ENCODE results near the gene TFCP2L1.
"Not testable (repeated sequence)": the region's sequence is repeated elsewhere in the genome, so short reads cannot be mapped to it uniquely, and the experiment has no call there.

Gene TFCP2L1

DNA sequence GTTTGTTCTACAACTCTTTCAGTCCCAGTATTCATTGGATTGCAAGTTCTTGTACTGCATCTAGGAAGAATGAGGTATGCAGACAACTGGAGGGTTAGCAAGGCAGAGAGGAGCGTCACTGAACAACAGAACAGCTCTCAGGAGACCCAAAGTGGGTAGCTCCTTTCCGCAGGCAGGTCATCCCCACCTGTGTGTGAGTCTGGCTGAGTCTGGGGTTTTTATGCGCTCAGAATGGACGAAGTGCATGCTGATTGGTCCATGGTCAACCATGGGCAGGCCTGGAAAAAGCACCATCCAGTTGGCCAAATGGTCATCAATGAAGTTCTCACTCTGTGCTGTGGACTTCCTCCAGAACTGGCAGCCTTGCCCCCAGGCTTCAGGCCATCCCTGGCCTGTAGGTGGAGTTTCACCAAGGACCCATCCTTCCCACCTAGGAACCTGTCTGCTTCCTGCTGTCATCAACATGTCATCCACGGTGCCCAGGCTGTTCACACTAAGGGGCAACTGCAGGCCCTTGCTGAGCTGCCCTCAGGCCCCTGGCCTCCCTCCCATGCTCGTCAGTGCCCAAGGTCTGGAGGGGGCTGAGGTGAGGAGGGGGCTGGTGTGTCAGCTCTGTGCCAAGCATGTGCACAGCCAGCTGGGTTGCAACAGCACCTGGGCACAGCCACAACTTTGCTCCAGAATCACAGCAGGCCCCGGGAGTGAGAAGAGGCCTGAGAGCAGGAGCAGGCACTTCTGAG, 11.1 kb upstream of the TFCP2L1 start:
- no peak for DNase-seq

DNA sequence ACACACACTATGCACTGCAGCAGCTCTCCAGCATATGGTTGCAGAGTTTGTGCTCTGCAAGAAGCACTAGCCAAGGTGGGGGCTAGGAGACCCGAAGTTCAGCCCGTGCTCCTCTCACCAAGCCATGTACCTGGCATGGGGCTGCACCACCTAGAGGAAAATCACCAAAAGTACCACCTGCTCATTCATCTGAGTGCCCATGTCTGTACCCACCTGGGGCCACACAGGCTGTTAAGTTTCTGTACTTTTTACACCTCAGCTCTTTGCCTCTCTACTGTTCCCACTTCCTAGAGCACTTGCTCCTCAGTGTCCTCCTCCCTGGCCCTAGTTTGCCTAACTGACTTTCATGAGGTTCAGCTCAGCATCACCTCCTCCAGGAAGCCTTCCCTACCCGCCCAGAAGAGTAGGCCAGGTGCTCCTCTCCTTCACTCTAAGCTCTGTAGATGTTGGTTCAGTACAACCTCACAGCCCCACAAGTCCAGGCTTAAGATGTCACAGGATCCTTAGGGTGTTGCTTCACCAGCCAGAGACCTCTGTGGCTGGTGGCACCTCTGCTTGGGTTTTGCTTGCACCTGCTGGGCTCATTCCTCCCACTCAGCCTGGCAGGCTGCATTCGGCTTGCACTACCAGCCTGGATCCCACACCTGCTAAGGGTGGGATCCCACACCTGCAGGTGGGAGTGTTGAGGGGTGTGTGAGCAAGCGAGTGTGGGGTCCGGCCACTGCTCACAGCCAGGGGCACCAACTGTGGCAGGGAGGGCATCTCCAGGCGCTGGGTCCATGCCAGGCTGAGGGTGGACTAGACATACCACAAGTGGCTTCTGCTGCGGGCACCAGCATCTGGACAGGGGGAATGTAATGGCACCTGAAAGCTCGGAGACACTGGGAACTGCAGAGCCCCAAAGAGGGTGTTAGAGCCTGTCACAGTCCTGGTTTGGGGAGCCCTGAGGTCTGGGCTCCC, 10.2 kb upstream of the TFCP2L1 start:
- DNase-seq, result no peak

GRCh38 chr2:121293450-121294325, 8.7 kb upstream of the TFCP2L1 start:
- DNase-seq, result no peak

- DNase-seq, result no peak
These were observed 6.2 kb upstream of the TFCP2L1 start for GRCh38 chr2:121291251-121291580.

DNA sequence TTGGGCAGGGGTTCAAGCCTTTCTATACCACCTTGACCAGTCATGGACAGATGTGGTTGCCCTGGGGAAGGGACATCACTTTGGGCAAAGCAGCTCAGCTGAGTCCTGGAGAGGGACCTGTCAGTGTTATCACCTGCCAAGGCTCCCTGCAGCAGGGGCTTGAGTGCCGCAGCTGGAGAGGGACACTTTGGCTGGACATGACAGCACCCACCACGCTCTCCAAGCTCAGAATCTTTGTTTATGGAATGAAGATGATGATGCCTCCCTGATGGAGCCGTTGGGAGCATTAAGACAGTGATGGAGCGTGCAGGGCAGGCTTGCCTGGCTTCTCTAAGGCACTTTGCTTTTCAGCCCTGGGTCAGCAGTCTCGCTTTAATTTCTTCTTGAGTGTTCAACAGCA, 4.3 kb upstream of the TFCP2L1 start:
- no peak for DNase-seq

- DNase-seq, result no peak
These were observed 3.6 kb upstream of the TFCP2L1 start for GRCh38 chr2:121288454-121289231.

DNA sequence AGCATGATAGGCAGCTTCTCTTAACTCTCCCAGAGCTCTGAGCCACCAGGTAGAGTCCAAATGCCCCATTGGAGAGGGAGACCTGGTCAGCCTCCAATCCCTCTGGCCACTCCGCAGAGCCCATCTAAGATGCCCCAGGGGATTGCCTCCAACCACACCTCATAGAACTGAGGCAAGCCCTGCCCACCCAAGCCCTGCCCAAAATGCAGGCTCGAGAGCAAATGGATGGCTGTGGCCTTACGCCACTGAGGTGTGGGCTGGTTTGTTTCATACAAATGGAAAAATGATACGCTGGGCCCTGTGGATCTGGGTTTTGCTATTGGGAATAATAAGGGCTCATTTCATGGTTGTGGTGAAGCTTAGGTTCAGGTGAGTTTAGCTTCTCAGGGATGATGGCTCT, 3.0 kb upstream of the TFCP2L1 start:
- DNase-seq, result no peak

GRCh38 chr2:121287146-121287798, 2.3 kb upstream of the TFCP2L1 start:
- no peak for DNase-seq

DNA sequence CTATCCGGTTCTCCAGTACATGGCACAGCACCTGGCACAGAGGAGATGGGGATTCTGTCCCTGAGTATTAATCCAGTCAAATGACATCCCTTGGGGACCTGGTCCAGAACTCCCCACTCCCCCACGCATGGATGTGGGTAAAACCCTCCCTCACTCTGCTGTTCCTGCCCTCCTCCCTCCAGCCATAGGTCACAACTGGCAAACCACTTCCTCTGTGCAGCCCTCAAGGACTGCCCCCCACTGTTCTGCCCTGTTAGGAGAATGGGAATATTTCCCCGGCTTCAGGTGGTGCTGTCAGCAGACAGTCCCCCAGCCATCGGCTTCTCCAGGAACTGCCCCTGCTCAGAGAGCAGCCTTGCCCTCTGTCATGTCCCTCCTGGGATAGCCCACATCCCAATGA, 1.5 kb upstream of the TFCP2L1 start:
- DNase-seq, result no peak

DNA sequence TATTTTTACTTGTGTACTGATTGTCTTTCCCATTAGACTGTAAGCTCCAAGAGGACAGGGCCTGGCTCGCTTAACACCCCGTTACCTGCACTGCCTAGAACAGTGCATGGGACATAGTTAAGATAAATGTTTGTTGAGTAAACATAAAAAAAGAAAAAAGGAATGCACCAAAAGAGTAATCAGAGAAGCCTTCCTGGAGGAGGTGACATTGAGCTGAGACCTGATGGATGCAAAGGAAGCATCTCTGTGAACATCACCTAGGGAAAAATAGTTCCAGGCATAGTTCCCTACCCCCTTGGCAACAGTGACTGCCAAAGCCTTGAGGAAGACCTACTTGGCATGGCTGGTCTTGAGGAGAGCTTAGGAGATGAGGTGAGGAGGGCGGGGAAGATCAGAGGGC, 924 bp upstream of the TFCP2L1 start:
- DNase-seq, result no peak

GRCh38 chr2:121283670-121284462, 1.1 kb downstream of the TFCP2L1 start:
- DNase-seq, result no peak

GRCh38 chr2:121282800-121283385, 2.1 kb downstream of the TFCP2L1 start:
- DNase-seq, result no peak

- no peak for DNase-seq
These were observed 3.3 kb downstream of the TFCP2L1 start for GRCh38 chr2:121281694-121282093.

DNA sequence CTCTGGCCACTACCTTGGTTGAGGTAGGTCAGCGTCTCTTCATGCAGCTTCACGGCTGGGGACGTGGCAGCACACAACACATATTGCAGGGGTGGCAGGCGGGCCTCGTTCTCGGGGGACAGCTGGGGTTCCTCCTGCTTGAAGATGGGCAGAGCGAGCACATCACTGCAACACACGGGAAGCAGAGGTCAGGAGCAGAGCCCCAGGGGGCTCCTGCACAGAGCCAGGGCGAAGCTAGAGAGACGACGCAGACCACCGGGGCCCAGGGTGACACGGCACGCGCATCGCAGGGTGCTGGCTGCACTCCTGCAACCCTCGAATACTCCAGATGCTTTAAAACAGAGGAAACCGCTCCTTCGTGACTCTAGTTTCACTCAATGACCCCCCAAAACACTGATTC, 3.9 kb downstream of the TFCP2L1 start:
- DNase-seq, result no peak

DNA sequence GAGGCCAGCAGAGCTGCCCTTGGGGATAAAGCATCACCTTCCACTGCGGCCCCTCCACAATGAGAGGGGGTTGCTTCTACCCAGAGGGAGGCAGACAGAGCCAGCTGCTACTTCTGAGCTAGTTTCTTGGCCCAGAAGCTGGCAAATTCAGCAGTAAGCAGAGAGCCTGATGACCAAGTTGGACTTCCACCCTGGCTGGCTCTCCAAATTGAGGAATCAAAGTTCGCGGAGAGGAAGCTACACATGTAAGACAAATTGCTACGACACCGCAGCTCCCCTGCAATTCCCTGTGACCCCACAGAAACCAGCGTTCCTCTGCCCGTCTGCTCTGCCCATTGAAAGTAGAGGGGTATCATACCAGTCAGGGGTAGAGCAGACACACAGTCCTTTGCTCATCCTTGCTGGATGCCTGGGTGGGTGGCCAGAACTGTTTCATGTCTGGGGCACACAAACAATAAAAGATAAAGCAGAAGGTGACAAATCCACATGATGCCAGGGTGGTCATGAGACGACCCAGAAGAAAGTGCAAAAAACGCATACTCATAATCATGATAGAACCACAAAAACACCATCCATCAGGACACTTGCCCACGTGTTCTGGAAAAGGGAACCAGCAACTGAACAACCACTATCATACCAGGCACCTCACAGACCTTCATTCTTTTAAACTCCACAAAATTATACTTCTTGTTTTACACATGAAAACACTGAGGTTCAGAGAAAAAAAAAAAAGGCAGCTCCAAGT, 5.4 kb downstream of the TFCP2L1 start:
- DNase-seq, result no peak

- DNase-seq, result no peak
These were observed 8.7 kb downstream of the TFCP2L1 start for GRCh38 chr2:121276341-121276740.

GRCh38 chr2:121273116-121273515, 11.9 kb downstream of the TFCP2L1 start:
- peak; percentile 76 for DNase-seq

DNA sequence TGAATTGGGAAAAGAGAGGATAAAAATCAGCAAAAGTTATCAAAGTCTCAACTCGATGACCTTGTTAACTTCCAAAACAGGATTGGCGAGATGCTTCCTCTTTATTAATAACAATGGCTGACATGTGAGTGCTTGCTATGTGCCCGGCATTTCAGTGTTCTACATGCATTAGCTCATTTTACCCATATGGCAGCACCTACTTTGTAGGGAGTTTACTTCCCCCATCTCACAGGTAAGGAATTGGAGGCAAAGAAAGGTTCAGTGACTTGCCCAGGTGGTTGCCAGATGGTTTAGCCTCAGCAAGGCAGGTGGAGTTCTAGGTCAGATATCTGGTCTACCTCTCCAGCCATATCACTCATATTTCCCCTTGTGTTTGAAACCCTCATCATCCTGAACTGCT, 12.4 kb downstream of the TFCP2L1 start:
- no peak for DNase-seq

GRCh38 chr2:121269436-121269835, 15.6 kb downstream of the TFCP2L1 start:
- DNase-seq, result not testable (repeated sequence)
